ENCODE data around the gene GTF2F1.
A peak's percentile ranks its signal among the peaks of the same experiment; 100 is the strongest.

The GTF2F1 gene

GRCh38 chr19:6424939-6425731, 32.2 kb upstream of the GTF2F1 start:
- Mint-ChIP-seq H3K4me1 (peaks cover 29% of the 10 kb centered on the region), H3K27me3 (ENCODE audit: low read depth) (peaks cover 8% of the 10 kb centered on the region), H3K36me3 (ENCODE audit: low read depth) (peaks cover 25% of the 10 kb centered on the region), H3K9me3 (no peaks in the 10 kb centered on the region), H3K27ac (peak overlapping the region; percentile 71 to 88 (median 83)), H3K4me3 (peak overlapping the region; percentile 77 to 85 (median 83))
- TF ChIP-seq, protein P1, sequence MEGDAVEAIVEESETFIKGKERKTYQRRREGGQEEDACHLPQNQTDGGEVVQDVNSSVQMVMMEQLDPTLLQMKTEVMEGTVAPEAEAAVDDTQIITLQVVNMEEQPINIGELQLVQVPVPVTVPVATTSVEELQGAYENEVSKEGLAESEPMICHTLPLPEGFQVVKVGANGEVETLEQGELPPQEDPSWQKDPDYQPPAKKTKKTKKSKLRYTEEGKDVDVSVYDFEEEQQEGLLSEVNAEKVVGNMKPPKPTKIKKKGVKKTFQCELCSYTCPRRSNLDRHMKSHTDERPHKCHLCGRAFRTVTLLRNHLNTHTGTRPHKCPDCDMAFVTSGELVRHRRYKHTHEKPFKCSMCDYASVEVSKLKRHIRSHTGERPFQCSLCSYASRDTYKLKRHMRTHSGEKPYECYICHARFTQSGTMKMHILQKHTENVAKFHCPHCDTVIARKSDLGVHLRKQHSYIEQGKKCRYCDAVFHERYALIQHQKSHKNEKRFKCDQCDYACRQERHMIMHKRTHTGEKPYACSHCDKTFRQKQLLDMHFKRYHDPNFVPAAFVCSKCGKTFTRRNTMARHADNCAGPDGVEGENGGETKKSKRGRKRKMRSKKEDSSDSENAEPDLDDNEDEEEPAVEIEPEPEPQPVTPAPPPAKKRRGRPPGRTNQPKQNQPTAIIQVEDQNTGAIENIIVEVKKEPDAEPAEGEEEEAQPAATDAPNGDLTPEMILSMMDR (IDR thresholded peaks at IDR 0.05; ENCODE audit: unreplicated experiment in 3 of 3), result no peak

- Mint-ChIP-seq H3K27me3 (ENCODE audit: low read depth) (peaks cover 2% of the 10 kb centered on the region), H3K4me3 (peak within 1 kb of the TSS; percentile 89 to 96 (median 94)), H3K27ac (peak within 1 kb of the TSS; percentile 89 to 95 (median 92)), H3K4me1 (peaks cover 37% of the 10 kb centered on the region), H3K36me3 (ENCODE audit: low read depth) (peaks cover 32% of the 10 kb centered on the region), H3K9me3 (no peaks in the 10 kb centered on the region)
- TF ChIP-seq, protein P1 (IDR thresholded peaks at IDR 0.05; ENCODE audit: unreplicated experiment in 3 of 3), result no peak
Measured at GRCh38 chr19:6424195-6424938, 31.4 kb upstream of the GTF2F1 start, which contains the start of gene KHSRP. KHSRP (minus strand) TSS chr19:6424811; CDS start chr19:6424701, 110 bp downstream.

DNA sequence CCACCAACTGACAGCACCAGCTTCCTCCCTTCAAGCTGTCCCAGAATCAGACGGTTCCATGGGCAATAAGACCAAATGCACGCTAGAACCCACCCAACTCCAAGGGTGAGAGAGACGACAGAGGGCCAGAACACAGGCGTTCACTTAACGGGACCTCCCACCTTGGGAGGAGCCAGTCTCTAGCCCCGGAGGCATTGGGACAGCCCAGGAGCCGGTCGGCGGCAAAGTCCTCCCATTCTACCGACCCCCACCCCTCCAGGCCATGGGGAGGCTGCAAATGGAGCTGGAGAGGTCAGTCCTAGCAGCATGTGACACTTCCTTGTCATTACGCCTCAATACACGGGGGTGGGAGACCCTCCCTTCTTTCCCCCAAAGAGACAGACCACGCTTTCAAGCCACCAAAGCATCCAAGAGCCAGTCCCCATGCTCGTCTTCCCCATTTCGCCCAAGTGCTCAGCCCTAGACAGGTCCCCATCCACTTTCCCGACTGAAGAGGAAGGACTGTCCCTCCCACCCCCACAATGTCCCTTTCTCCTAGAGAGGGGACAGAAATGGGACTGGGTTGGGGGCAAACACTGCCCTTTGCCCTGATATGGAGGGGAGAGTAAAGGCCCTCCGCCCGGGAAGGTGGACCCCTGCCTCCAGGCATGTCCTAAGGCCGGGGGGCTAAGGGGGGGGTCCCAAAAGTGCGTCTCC, 30.7 kb upstream of the GTF2F1 start:
- Mint-ChIP-seq H3K36me3 (ENCODE audit: low read depth) (peaks cover 38% of the 10 kb centered on the region), H3K27me3 (ENCODE audit: low read depth) (no peaks in the 10 kb centered on the region), H3K4me1 (peaks cover 40% of the 10 kb centered on the region), H3K27ac (peak overlapping the region; percentile 89 to 95 (median 92)), H3K4me3 (peak overlapping the region; percentile 89 to 96 (median 94)), H3K9me3 (no peaks in the 10 kb centered on the region)
- TF ChIP-seq, protein P1 (IDR thresholded peaks at IDR 0.05; ENCODE audit: unreplicated experiment in 3 of 3), result no peak

DNA sequence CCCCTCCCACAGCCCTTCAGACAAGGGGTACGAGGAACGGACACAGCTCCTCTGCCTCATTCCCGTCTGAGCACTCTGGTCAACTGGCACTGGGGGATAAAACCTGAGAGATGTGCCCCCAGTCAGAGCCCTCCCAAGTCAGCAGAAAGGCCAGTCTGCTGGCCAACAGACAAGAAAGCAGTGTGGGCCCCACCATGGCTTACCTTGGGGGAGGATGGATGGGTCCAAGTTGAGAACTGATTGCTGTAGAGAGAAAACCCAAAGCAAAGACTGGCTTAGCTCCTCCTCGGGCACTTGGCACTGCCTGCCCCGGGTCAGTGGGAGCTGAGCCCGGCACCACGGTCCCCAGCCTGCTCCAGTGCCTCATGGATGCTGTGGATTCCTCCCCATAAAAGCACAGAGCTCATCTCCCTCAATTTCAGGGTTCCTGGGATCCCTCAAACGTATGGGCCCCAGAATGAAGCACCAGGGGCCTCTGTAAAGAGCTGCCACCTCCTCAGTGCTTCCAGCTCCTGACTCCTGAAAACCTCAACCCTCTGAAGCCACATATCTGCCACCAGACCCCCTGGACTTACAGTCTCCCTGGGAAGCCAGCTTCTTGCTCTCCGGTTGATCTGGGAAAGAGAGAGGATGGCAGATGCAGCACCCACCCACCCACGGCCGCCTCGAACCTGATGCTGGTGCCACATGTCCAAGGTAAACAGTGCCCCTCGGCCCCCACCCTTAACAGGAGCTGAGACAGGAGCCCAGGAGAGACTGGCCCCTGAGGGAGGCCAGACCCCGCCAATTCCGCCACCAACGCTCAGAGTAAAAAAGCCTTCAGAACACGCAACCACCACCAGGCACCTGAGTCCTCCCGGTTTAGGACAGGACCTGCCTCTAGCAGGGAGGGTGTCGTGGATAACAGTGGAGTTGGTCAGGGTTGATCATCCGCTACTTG, 28.4 kb upstream of the GTF2F1 start:
- H3K36me3 Mint-ChIP-seq (ENCODE audit: low read depth), result peaks cover 45% of the 10 kb centered on the region

More for the DNA sequence above, 28.4 kb upstream of the GTF2F1 start:
- H3K27ac Mint-ChIP-seq, result peak overlapping the region in 1 of 3 experiments; percentile 89
- peak overlapping the region; percentile 89 to 96 (median 94) for H3K4me3 Mint-ChIP-seq
- peaks cover 40% of the 10 kb centered on the region for H3K4me1 Mint-ChIP-seq
- TF ChIP-seq, protein P1 (IDR thresholded peaks at IDR 0.05; ENCODE audit: unreplicated experiment in 3 of 3), result no peak
- H3K9me3 Mint-ChIP-seq, result no peaks in the 10 kb centered on the region
- H3K27me3 Mint-ChIP-seq (ENCODE audit: low read depth), result no peaks in the 10 kb centered on the region

Data from nephron (organoid).